ENCODE results near the gene IFI27. TPM values are rescaled to one million over a fixed set of nuclear protein-coding genes. Genes with fewer than 3 reads are reported as not detected.

IFI27 gene
- total RNA-seq, 4 donors from 2014 or later: 65.6 to 179 (median 123) TPM

GRCh38 chr14:94109915-94110250, 653 bp upstream of the IFI27 start:
- Histone ChIP-seq H3K27ac (peak overlapping the region; percentile 68 to 85 (median 80)), H3K27me3 (no peaks in the 10 kb centered on the region), H3K4me3 (peak overlapping the region in 2 of 4 donors; percentile 43 to 61), H3K9me3 (no peaks in the 10 kb centered on the region), H3K4me1 (peaks cover 0 to 3% of the 10 kb centered on the region in 2 donors), H3K36me3 (no peaks in the 10 kb centered on the region)
- in situ Hi-C loops (cut with MboI; ENCODE audit: low sequenced_read_pairs in 4 of 4) (no loop called here), intact Hi-C loops (cut with DNase I; ENCODE audit: low total_unique reads) (no loop called here)
- ATAC-seq (no peak), DNase-seq (no peak)
- no peak for TF ChIP-seq POLR2A (IDR thresholded peaks at IDR 0.05)
- TF ChIP-seq CTCF (IDR thresholded peaks at IDR 0.05 in 4 of 5, conservative IDR thresholded peaks at IDR 0.05 in 1 of 5): no peak

GRCh38 chr14:94111276-94112095, 950 bp downstream of the IFI27 start:
- peak overlapping the region; percentile 68 to 85 (median 80) for H3K27ac ChIP-seq
- intact Hi-C loops (cut with DNase I; ENCODE audit: low total_unique reads) (no loop called here), in situ Hi-C loops (cut with MboI; ENCODE audit: low sequenced_read_pairs in 4 of 4) (no loop called here)
- H3K4me1 ChIP-seq: peaks cover 0 to 3% of the 10 kb centered on the region in 2 donors
- DNase-seq (no peak), ATAC-seq (no peak)
- H3K27me3 ChIP-seq: no peaks in the 10 kb centered on the region
- peak overlapping the region; percentile 37 to 61 (median 42) for H3K4me3 ChIP-seq
- no peaks in the 10 kb centered on the region for H3K9me3 ChIP-seq
- TF ChIP-seq POLR2A (IDR thresholded peaks at IDR 0.05) (no peak), CTCF (IDR thresholded peaks at IDR 0.05 in 4 of 5, conservative IDR thresholded peaks at IDR 0.05 in 1 of 5) (no peak)
- H3K36me3 ChIP-seq: no peaks in the 10 kb centered on the region

GRCh38 chr14:94112513-94113063, 2.1 kb downstream of the IFI27 start:
- intact Hi-C loops (cut with DNase I; ENCODE audit: low total_unique reads) (no loop called here), in situ Hi-C loops (cut with MboI; ENCODE audit: low sequenced_read_pairs in 4 of 4) (no loop called here)
- H3K27me3 ChIP-seq: no peaks in the 10 kb centered on the region
- ATAC-seq (no peak), DNase-seq (no peak)
- H3K4me3 ChIP-seq: peak overlapping the region; percentile 37 to 61 (median 42)
- peaks cover 0 to 3% of the 10 kb centered on the region in 2 donors for H3K4me1 ChIP-seq
- no peaks in the 10 kb centered on the region for H3K9me3 ChIP-seq
- no peaks in the 10 kb centered on the region for H3K36me3 ChIP-seq
- peak overlapping the region; percentile 68 to 85 (median 80) for H3K27ac ChIP-seq
- TF ChIP-seq POLR2A (IDR thresholded peaks at IDR 0.05) (no peak), CTCF (IDR thresholded peaks at IDR 0.05 in 4 of 5, conservative IDR thresholded peaks at IDR 0.05 in 1 of 5) (no peak)

GRCh38 chr14:94113073-94113472, 2.5 kb downstream of the IFI27 start:
- no peak for DNase-seq
- no peak for ATAC-seq
- peak overlapping the region; percentile 56 to 85 (median 80) for H3K27ac ChIP-seq
- H3K4me3 ChIP-seq: peak overlapping the region in 3 of 4 donors; percentile 37 to 61 (median 43)
- no peaks in the 10 kb centered on the region for H3K36me3 ChIP-seq
- H3K27me3 ChIP-seq: no peaks in the 10 kb centered on the region
- intact Hi-C loops (cut with DNase I; ENCODE audit: low total_unique reads): no loop called here
- TF ChIP-seq CTCF (IDR thresholded peaks at IDR 0.05 in 4 of 5, conservative IDR thresholded peaks at IDR 0.05 in 1 of 5) (no peak), POLR2A (IDR thresholded peaks at IDR 0.05) (no peak)
- peaks cover 0 to 3% of the 10 kb centered on the region in 2 donors for H3K4me1 ChIP-seq
- in situ Hi-C loops (cut with MboI; ENCODE audit: low sequenced_read_pairs in 4 of 4): no loop called here
- H3K9me3 ChIP-seq: no peaks in the 10 kb centered on the region
